Measurements from ENCODE around the gene ANP32E. TPM values are rescaled to one million over a fixed set of nuclear protein-coding genes. Genes with fewer than 3 reads are reported as not detected.
A peak's percentile ranks its signal among the peaks of the same experiment; 100 is the strongest.
"Not testable (repeated sequence)": the region's sequence is repeated elsewhere in the genome, so short reads cannot be mapped to it uniquely, and the experiment has no call there.

The ANP32E gene
- polyA plus RNA-seq, 1 donor from 2014 or later: 52.9 TPM

DNA sequence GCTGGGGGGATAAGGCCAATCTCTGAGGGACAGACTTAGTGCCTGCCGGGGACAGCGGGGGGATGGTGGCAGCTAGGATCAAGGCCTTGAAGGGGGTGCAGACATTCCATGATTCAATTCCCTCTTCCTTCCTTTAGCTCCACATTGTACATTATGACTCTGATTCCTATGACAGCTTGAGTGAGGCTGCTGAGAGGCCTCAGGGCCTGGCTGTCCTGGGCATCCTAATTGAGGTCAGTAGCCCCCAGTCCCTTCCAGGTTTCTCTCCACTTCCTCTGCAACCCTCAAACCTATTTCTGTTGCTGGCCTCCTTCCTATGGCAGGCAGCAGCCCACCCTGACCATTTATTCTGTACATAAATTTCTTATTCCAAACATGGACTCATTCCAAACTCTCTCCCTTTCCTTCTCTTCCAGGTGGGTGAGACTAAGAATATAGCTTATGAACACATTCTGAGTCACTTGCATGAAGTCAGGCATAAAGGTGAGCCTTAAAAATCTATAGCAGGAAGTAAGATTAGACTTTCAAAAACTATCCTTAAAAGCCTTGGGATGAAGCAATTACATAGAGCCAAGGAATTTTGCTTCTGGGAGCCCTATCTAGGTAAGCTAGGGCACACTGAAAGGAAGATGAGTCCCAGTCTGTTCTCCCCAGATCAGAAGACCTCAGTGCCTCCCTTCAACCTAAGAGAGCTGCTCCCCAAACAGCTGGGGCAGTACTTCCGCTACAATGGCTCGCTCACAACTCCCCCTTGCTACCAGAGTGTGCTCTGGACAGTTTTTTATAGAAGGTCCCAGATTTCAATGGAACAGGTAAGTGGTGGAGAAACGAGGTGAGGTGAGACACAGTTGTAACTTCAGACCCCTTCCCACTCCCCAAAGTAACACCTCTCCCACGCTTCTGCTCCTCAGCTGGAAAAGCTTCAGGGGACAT lies 26.7 kb upstream of the ANP32E start:
- peaks cover 2% of the 10 kb centered on the region for H3K36me3 Mint-ChIP-seq
- peak overlapping the region in 1 of 4 donors; percentile 58 for H3K4me3 Mint-ChIP-seq
- H3K4me1 Mint-ChIP-seq: peaks cover 8 to 14% (median 9%) of the 10 kb centered on the region in 3 donors
- peaks cover 19% of the 10 kb centered on the region for H3K27me3 Mint-ChIP-seq
- H3K27ac Mint-ChIP-seq: peak overlapping the region in 2 of 3 donors; percentile 50 to 88
- H3K9me3 Mint-ChIP-seq: no peaks in the 10 kb centered on the region

- no peaks in the 10 kb centered on the region for H3K9me3 Mint-ChIP-seq
- H3K4me3 Mint-ChIP-seq: peak overlapping the region in 1 of 4 donors; percentile 72
- H3K36me3 Mint-ChIP-seq: no peaks in the 10 kb centered on the region
- no peak overlapping the region for H3K27ac Mint-ChIP-seq
- peaks cover 3 to 8% (median 4%) of the 10 kb centered on the region in 3 donors for H3K4me1 Mint-ChIP-seq
- H3K27me3 Mint-ChIP-seq: peaks cover 31% of the 10 kb centered on the region
These were observed 25.5 kb upstream of the ANP32E start for GRCh38 chr1:150261367-150261766.

DNA sequence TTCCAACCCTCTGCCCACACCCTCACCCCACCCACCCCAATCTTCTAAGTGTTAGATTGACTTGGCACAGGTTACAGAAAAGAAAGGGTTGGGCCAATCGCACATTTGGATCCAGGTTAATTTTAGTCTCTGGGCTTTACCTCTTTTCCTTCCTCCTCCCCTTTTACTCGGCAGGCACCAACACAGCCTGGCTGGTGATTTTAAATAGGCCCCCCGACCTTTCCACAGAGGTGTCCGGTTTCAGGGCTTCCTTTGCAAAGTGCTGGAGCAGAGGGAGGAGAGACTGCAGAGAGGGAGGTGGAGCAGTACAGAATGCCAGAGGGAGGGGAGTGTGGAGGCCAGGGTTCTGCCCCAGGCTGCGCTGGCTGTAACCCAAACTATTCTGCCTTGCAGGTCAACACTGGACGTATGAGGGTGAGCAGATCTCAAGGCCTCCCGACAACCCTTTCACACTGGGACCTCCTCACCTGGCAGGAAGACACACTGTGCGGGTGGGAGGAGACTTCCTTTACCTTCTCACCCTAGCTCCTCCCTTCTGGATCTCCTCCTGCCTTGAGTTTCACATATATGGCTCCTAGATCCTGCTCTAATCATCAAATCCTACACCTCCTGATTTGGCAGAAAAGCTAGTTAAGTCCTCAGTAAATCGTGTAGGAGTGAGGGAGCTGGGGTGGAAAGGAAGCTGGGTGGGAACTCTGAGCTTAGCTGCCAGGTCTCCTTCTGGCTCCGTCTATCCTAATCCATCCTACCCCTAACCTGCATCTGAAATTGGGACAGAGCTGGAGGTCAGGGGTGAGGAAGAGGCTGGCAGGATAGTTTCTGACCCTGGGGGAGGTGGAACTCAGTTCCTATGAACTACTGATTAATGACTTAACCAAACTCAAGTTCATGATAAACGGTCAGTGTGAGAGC lies 24.1 kb upstream of the ANP32E start:
- Mint-ChIP-seq H3K4me3 (no peak overlapping the region), H3K36me3 (peaks cover 2% of the 10 kb centered on the region), H3K9me3 (no peaks in the 10 kb centered on the region), H3K4me1 (peaks cover 10 to 18% (median 11%) of the 10 kb centered on the region in 3 donors), H3K27me3 (peaks cover 36% of the 10 kb centered on the region), H3K27ac (no peak overlapping the region)

- peaks cover 2% of the 10 kb centered on the region for H3K36me3 Mint-ChIP-seq
These were observed 23.3 kb upstream of the ANP32E start for GRCh38 chr1:150259217-150259616.

GRCh38 chr1:150257624-150258585 lies 22.0 kb upstream of the ANP32E start, which contains the start of gene CA14:
Gene CA14 (plus strand): TSS chr1:150257774. CDS start chr1:150258129, 355 bp downstream.
- Mint-ChIP-seq H3K9me3 (no peaks in the 10 kb centered on the region), H3K27me3 (peaks cover 36% of the 10 kb centered on the region), H3K4me3 (peak within 1 kb of the TSS in 1 of 4 donors; percentile 31), H3K27ac (peak within 1 kb of the TSS in 1 of 3 donors; percentile 23), H3K4me1 (peaks cover 10 to 15% (median 10%) of the 10 kb centered on the region in 3 donors), H3K36me3 (peaks cover 6% of the 10 kb centered on the region)

More at GRCh38 chr1:150259217-150259616, 23.3 kb upstream of the ANP32E start:
- H3K9me3 Mint-ChIP-seq: no peaks in the 10 kb centered on the region
- peak overlapping the region in 1 of 3 donors; percentile 23 for H3K27ac Mint-ChIP-seq
- no peak overlapping the region for H3K4me3 Mint-ChIP-seq
- H3K4me1 Mint-ChIP-seq: peaks cover 10 to 18% (median 11%) of the 10 kb centered on the region in 3 donors
- H3K27me3 Mint-ChIP-seq: peaks cover 36% of the 10 kb centered on the region

GRCh38 chr1:150256554-150257341 lies 20.8 kb upstream of the ANP32E start:
- no peak overlapping the region for H3K27ac Mint-ChIP-seq
- no peaks in the 10 kb centered on the region for H3K9me3 Mint-ChIP-seq
- peaks cover 6% of the 10 kb centered on the region for H3K36me3 Mint-ChIP-seq
- H3K27me3 Mint-ChIP-seq: peaks cover 38% of the 10 kb centered on the region
- peaks cover 7 to 11% (median 9%) of the 10 kb centered on the region in 3 donors for H3K4me1 Mint-ChIP-seq
- peak overlapping the region in 2 of 4 donors; percentile 13 to 31 for H3K4me3 Mint-ChIP-seq

GRCh38 chr1:150256198-150256553 lies 20.3 kb upstream of the ANP32E start:
- Mint-ChIP-seq H3K27me3 (peaks cover 38% of the 10 kb centered on the region), H3K9me3 (no peaks in the 10 kb centered on the region), H3K4me3 (peak overlapping the region in 3 of 4 donors; percentile 10 to 72 (median 13)), H3K4me1 (peaks cover 7 to 11% (median 8%) of the 10 kb centered on the region in 3 donors), H3K27ac (peak overlapping the region in 1 of 3 donors; percentile 32), H3K36me3 (peaks cover 6% of the 10 kb centered on the region)

DNA sequence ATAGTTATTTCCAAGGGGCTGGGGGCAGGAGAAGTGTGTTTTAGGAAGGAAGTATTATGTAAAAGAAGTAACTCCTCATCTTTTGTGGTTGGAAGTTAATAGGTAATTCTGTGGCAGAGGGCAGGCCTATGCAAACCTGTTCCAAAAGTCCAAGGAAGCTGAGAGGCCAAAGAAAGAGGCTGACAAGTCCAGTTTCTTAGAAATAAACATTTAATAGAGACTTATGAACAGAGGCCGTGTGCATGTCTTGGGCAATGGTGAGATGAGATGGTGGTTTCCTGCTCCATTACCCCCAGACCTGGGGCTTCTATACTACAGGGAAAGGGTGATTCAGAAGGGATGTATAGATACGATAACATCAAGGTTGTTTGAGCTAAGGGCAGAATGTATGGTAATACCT lies 14.0 kb upstream of the ANP32E start:
- Mint-ChIP-seq H3K4me3 (no peak overlapping the region), H3K4me1 (no peaks in the 10 kb centered on the region), H3K36me3 (peaks cover 4% of the 10 kb centered on the region), H3K27me3 (peaks cover 1% of the 10 kb centered on the region), H3K27ac (no peak overlapping the region), H3K9me3 (no peaks in the 10 kb centered on the region)

DNA sequence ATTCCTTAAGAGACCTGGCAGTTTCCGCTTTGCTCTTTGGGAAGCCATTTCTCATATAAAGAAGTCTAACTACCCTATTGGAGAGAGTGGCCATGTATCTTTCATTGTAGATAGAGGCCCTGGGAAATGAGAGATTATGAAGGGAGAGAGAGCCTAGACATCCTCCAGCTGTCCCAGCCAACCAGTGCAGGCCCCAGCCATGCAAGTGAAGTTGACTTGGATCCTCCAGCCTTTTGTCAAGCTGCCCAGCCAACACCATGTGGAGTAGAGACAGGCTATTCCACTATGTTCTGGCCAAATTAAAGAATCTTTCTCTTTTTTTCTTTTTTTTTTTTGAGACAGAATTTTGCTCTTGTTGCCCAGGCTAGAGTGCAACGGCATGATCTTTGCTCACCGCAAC lies 7.1 kb upstream of the ANP32E start:
- Mint-ChIP-seq H3K36me3 (no peaks in the 10 kb centered on the region), H3K9me3 (peaks cover 0 to 3% (median 0%) of the 10 kb centered on the region in 3 donors), H3K4me3 (no peak overlapping the region), H3K4me1 (peaks cover 0 to 2% (median 0%) of the 10 kb centered on the region in 3 donors), H3K27ac (no peak overlapping the region), H3K27me3 (no peaks in the 10 kb centered on the region)

- Mint-ChIP-seq H3K36me3 (no peaks in the 10 kb centered on the region), H3K27ac (no peak overlapping the region), H3K4me3 (peak overlapping the region in 3 of 4 donors; percentile 4 to 52 (median 7)), H3K27me3 (no peaks in the 10 kb centered on the region), H3K4me1 (peaks cover 10 to 14% (median 14%) of the 10 kb centered on the region in 3 donors), H3K9me3 (peaks cover 0 to under 1% (median 0%) of the 10 kb centered on the region in 3 donors)
These were observed 1.8 kb upstream of the ANP32E start for GRCh38 chr1:150237746-150238145.

DNA sequence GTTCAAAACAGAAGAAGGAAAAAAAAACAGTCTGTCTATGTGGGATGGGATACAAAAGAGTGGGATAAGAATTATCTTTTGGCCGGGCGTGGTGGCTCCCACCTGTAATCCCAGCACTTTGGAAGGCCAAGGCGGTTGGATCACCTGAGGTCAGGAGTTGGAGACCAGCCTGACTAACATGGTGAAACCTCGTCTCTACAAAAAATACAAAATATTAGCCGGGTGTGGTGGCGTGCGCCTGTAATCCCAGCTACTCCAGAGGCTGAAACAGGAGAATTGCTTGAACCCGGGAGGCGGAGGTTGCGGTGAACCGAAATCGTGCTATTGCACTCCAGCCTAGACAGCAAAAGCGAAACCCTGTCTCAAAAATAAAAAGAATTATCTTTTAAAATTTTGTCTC lies 1.3 kb upstream of the ANP32E start:
- H3K27me3 Mint-ChIP-seq, H3K9me3 Mint-ChIP-seq, H3K36me3 Mint-ChIP-seq, H3K27ac Mint-ChIP-seq: not testable (repeated sequence)
- H3K4me3 Mint-ChIP-seq: peak overlapping the region in 2 of 4 donors; percentile 49 to 56
- peaks cover 12 to 14% (median 14%) of the 10 kb centered on the region in 3 donors for H3K4me1 Mint-ChIP-seq

DNA sequence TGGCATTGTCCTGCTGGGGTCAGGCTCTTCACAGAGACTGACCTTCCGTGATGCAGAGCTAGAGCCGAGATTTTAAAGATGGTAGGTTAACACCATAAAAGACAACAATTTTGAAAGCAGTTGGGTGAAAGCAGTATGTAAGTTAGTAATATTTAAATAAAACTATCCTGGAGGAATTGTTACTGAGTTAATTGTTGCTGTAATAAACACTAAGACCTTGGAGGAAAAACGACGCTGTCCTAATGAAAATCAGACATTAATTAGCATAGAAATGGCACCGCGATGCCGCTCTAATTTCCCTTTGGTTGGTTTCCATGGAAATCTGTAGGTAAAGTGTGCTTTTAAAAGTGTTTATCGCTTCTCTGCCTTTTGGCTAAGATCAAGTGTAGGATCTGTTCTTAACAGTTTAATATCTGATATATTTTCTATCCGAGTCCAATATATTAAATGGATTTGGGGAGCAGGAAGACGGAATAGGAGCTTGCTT lies 745 bp upstream of the ANP32E start:
- H3K27ac Mint-ChIP-seq: no peak overlapping the region
- H3K9me3 Mint-ChIP-seq: no peaks in the 10 kb centered on the region
- H3K4me1 Mint-ChIP-seq: peaks cover 12 to 14% (median 14%) of the 10 kb centered on the region in 3 donors
- H3K27me3 Mint-ChIP-seq: no peaks in the 10 kb centered on the region
- no peaks in the 10 kb centered on the region for H3K36me3 Mint-ChIP-seq
- H3K4me3 Mint-ChIP-seq: peak overlapping the region in 2 of 4 donors; percentile 49 to 56

DNA sequence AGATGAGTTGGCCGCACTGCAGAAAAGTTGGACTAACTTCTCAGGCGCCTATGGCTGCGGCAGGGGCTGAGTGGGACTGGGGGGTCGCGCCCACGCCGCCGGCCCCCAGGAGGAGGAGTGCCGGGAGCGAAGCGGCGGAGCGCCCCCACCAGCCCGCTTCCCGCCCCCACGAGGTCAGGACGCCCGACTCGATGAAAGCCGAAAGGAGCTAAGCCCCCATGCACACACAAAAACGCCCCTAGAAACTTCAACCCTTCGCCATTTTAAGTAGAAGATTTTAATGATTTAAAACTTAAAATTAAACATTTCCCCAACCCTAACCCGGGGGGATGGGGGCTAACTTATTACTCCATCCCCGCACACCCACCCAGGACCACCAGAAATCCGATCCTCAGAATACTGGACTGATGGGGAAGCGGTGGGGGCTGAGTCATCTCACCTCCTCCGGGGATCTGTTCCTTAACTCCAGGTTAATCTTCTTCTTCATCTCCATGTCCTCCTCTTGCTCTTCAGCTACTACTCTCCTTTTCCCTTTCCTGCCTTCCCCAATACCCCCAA lies 539 bp downstream of the ANP32E start:
- Mint-ChIP-seq H3K36me3 (no peaks in the 10 kb centered on the region), H3K4me3 (no peak overlapping the region), H3K4me1 (peaks cover 12 to 14% (median 14%) of the 10 kb centered on the region in 3 donors), H3K27ac (peak overlapping the region in 1 of 3 donors; percentile 97), H3K27me3 (no peaks in the 10 kb centered on the region), H3K9me3 (no peaks in the 10 kb centered on the region)

All from IgD-negative memory B cell (primary cell).